ENCODE data around the gene CLINT1. TPM values are rescaled to one million over a fixed set of nuclear protein-coding genes. Genes with fewer than 3 reads are reported as not detected.

The CLINT1 gene
- polyA plus RNA-seq, 6 donors from 2014 or later: 54.7 to 93.6 (median 80.4) TPM

DNA sequence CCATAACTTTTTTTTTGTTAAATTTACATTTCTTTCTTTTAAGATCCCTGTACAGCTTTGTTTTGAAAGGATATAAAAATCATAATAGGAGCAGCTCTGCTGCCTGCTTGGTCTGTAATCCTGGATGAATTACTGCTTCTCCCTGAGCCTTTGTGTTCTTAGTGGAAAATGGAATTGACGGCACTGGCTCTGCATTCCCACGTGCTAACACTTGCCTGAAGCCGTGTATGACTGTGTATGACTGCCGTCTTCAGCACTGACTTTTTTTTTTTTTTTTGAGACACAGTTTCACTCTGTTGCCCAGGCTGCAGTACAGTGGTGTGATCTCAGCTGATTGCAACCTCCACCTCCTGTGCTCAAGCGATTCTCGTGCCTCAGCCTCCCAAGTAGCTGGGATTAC lies 123.0 kb downstream of the CLINT1 start:
- Mint-ChIP-seq H3K36me3 (peaks cover 0 to 7% of the 10 kb centered on the region in 2 donors), H3K4me3 (no peak overlapping the region), H3K4me1 (peaks cover 11 to 23% (median 18%) of the 10 kb centered on the region in 3 donors), H3K27me3 (no peaks in the 10 kb centered on the region), H3K27ac (peak overlapping the region in 1 of 6 donors; percentile 52), H3K9me3 (no peaks in the 10 kb centered on the region)
- ATAC-seq (ENCODE audit: low read depth in 2 of 2) (no peak), DNase-seq (no peak)

Other genes starting within 250 kb of the CLINT1 start
- 1 to 10 TPM in 2 of 6 donors, under 1 TPM in 4; 0.42 to 1.1 (median 0.83) TPM for gene SOX30, start 206.7 kb downstream of the CLINT1 start, polyA plus RNA-seq (ENCODE audit: low read depth in 6 of 6)
- gene C5orf52, start 187.6 kb downstream of the CLINT1 start, polyA plus RNA-seq (ENCODE audit: low read depth in 6 of 6): not detected
- 1 to 10 TPM; 3.8 to 8.4 (median 5.6) TPM for gene THG1L, start 127.7 kb downstream of the CLINT1 start, polyA plus RNA-seq (ENCODE audit: low read depth in 6 of 6)
- gene LSM11, start 115.4 kb downstream of the CLINT1 start, polyA plus RNA-seq (ENCODE audit: low read depth in 6 of 6): under 1 TPM in 5 of 6 donors, not detected in 1; 0.27 to 0.69 (median 0.28) TPM

Measured in naive B cell (primary cell).